ENCODE data around the gene ARHGAP22. TPM values are rescaled to one million over a fixed set of nuclear protein-coding genes. Genes with fewer than 3 reads are reported as not detected.

Gene ARHGAP22
- total and polyA plus RNA-seq, 2 of the 4 experiments (the other 2 are of a cell fraction) = 28.3 to 30.2 TPM

GRCh38 chr10:48579251-48579960 is 25.5 kb downstream of the ARHGAP22 start:
- peak overlapping the region; percentile 13 for H3K4me2 ChIP-seq (ENCODE audit: low read depth, low read length)
- no peak overlapping the region; the same call in 1 of the 2 replicates for H3K4ac ChIP-seq (ENCODE audit: low read depth, low read length)
- WGBS, 2 experiments (ENCODE audit: extremely low coverage in 2 of 2, insufficient read length in 1 of 2) = 81% methylated on average over 4 of the region's 8 CpGs; no CpG with 5 or more reads in 1 of the 2 experiments
- H3K56ac ChIP-seq (ENCODE audit: extremely low read depth, insufficient read depth, low read length) = no peak overlapping the region
- no peaks in the 10 kb centered on the region for H3K9me3 ChIP-seq (ENCODE audit: control insufficient read depth, insufficient read depth, low read length)
- peaks cover 4% of the 10 kb centered on the region; the same call in 1 of the 2 replicates for H4K20me1 ChIP-seq (ENCODE audit: insufficient read depth, low read length)
- BruUV-seq (replicated peaks) = no TSS peak
- no peak overlapping the region; the same call in 2 of the 3 replicates for H2BK15ac ChIP-seq (ENCODE audit: low read depth, low read length)
- no peak overlapping the region for H2AK9ac ChIP-seq (replicated peaks; ENCODE audit: low read depth, low read length, poor library complexity)
- no peak overlapping the region for H4K5ac ChIP-seq (ENCODE audit: low read depth, low read length)
- H3K4me1 ChIP-seq (ENCODE audit: control insufficient read depth, insufficient read depth, low read length) = peaks cover 15% of the 10 kb centered on the region
- no peak overlapping the region for H2BK120ac ChIP-seq (ENCODE audit: low read depth, low read length)
- dilution Hi-C loops (cut with HindIII; ENCODE audit: low sequenced_read_pairs, unreplicated experiment) (no loop called here), intact Hi-C loops (cut with micrococcal nuclease) (no loop called here), in situ Hi-C loops (cut with MboI; ENCODE audit: low sequenced_read_pairs) (no loop called here)
- H2AFZ ChIP-seq (replicated peaks; ENCODE audit: low read length, poor library complexity) = no peak overlapping the region
- 0 out of 2 replicates have a peak overlapping the region, but pooled peaks have one; percentile 2 for H3K14ac ChIP-seq (replicated peaks; ENCODE audit: low read depth, low read length)
- no peaks in the 10 kb centered on the region for H3K27me3 ChIP-seq (ENCODE audit: control insufficient read depth, insufficient read depth, low read length)
- H3K27ac ChIP-seq (ENCODE audit: insufficient read depth, low read length) = peak overlapping the region; percentile 16; the same call in 1 of the 2 replicates
- H4K91ac ChIP-seq (ENCODE audit: insufficient read depth, low read depth, low read length) = 0 out of 2 replicates have a peak overlapping the region, but pooled peaks have one; percentile 1
- H3K9me1 ChIP-seq (ENCODE audit: insufficient read depth, low read length) = peaks cover 25% of the 10 kb centered on the region
- peak overlapping the region in 1 of 2 experiments; percentile 25; a peak in 2 of 4 replicates for H4K8ac ChIP-seq (ENCODE audit: low read depth in 2 of 2, low read length in 2 of 2)
- ATAC-seq (ENCODE audit: low read depth) = peak; percentile 63
- H3K79me1 ChIP-seq (ENCODE audit: low read depth in 1 of 2, low read length in 2 of 2) = peaks cover 33 to 84% of the 10 kb centered on the region in 2 experiments
- H3K4me3 ChIP-seq (ENCODE audit: insufficient read depth, low read depth, low read length) = no peak overlapping the region
- POLR2A ChIA-PET (ENCODE audit: unreplicated experiment) = no interaction called here
- H3K23ac ChIP-seq (ENCODE audit: low read depth, low read length) = no peak overlapping the region
- CTCF ChIA-PET = interaction anchor here (0.8 to 0.9 kb wide), 2 partner anchors 29 to 76 kb away, joined by 3 read pairs; no protein-coding TSS in a partner anchor
- H2BK5ac ChIP-seq (ENCODE audit: low read depth, low read length, poor library complexity, severe bottlenecking) = peak overlapping the region; percentile 35
- H2BK20ac ChIP-seq (ENCODE audit: low read depth, low read length) = no peak overlapping the region; the same call in 1 of the 2 replicates
- peak overlapping the region; percentile 30; the same call in 1 of the 2 replicates for H2AK5ac ChIP-seq (ENCODE audit: low read depth, low read length)
- TF ChIP-seq BHLHE40 (IDR thresholded peaks at IDR 0.05; ENCODE audit: low read depth, low read length) (no peak), FOS (IDR thresholded peaks at IDR 0.05; ENCODE audit: low read depth, low read length) (0 out of 2 replicates have a peak, but pooled peaks have one; percentile 9)
- peaks cover 8% of the 10 kb centered on the region for H3K36me3 ChIP-seq (ENCODE audit: control insufficient read depth, insufficient read depth, low read length)
- H3K9ac ChIP-seq (ENCODE audit: low read depth, low read length) = no peak overlapping the region
- H3K18ac ChIP-seq (ENCODE audit: low read depth, low read length) = 0 out of 2 replicates have a peak overlapping the region, but pooled peaks have one; percentile 13
- peak; percentile 72 for DNase-seq

All from IMR-90 (cell line).